ENCODE measurements around the gene SRMS.
A peak's percentile ranks its signal among the peaks of the same experiment; 100 is the strongest.

DNA sequence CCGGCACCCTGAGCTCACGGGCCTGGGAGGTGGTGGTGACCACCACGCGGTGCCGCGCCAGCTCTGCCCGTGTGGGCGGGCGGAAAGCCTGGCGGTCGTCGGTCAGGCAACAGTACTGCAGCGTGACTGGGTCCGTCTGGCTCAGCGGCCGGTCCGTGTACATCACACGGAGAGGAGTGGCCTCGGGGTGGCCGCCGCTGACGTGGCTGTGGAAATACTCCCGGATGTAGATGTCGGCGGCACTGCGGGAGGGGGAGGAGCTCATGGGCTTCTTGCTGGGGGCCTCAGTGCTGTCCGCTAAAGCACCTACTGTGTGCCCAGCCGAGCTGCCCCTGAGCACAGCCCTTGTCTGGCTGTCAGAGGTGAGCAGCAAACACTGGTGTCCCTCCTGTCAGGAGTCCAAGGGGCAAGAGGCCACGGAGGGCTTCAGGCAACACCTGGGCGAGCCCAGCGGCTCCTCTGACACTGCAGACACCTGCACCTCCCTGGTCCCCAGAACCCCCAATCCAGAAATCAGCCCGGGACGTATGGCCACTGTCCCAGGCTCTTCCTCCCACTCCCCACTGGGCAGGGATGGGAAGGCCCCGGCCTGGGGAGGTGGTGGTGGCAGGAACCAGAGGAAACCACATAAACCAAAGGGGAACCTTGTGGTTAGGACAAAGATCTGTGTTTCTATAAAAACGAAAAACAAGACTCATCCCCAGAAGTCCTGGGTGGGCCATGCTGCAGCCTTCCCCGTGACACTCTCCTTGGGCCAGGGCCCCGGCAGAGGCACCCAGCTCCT, 20.0 kb upstream of the SRMS start:
- TF ChIP-seq, protein P1, sequence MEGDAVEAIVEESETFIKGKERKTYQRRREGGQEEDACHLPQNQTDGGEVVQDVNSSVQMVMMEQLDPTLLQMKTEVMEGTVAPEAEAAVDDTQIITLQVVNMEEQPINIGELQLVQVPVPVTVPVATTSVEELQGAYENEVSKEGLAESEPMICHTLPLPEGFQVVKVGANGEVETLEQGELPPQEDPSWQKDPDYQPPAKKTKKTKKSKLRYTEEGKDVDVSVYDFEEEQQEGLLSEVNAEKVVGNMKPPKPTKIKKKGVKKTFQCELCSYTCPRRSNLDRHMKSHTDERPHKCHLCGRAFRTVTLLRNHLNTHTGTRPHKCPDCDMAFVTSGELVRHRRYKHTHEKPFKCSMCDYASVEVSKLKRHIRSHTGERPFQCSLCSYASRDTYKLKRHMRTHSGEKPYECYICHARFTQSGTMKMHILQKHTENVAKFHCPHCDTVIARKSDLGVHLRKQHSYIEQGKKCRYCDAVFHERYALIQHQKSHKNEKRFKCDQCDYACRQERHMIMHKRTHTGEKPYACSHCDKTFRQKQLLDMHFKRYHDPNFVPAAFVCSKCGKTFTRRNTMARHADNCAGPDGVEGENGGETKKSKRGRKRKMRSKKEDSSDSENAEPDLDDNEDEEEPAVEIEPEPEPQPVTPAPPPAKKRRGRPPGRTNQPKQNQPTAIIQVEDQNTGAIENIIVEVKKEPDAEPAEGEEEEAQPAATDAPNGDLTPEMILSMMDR (IDR thresholded peaks at IDR 0.05; ENCODE audit: low read depth, low read length) = no peak
- 0 out of 2 replicates have a peak, but pooled peaks have one; percentile 56 for TF ChIP-seq EZH2phosphoT487 (IDR thresholded peaks at IDR 0.05; ENCODE audit: low read depth)

Measured in OCI-LY3 (cell line).